Keratinocyte (primary cell): ENCODE data around the gene UNC13A. TPM values are rescaled to one million over a fixed set of nuclear protein-coding genes. Genes with fewer than 3 reads are reported as not detected.

Experiments
- DNase-seq: peaks from one replicate; pipeline ENCODE4 v3.0.0-alpha.2; 2011; ENCODE audit warnings: low read depth, missing footprints, low spot score
- FAIRE-seq: peaks from 2 replicates; lab custom pipeline; 2011; peaks lifted over from hg19 to GRCh38; lab: Jason Lieb, UNC
- H2AFZ ChIP-seq: 2 replicates; pipeline ENCODE4 v1.6.0; 2012; ENCODE audit warnings: low read length, control low read depth, inconsistent platforms; ENCODE audit not compliant: control insufficient read depth
- H3K27ac ChIP-seq: 2 replicates; pipeline ENCODE4 v1.5.1; 2011; ENCODE audit warnings: low read length; ENCODE audit not compliant: control insufficient read depth, insufficient read depth
- H3K27me3 ChIP-seq: 3 replicates; pipeline ENCODE4 v1.6.0; 2011; ENCODE audit warnings: low read length; ENCODE audit not compliant: control insufficient read depth, insufficient read depth; ENCODE audit errors: extremely low read depth
- H3K36me3 ChIP-seq, 2 experiments: 2 replicates in 1 of 2; 3 replicates in 1 of 2; pipeline ENCODE4 v1.5.1; 2011; ENCODE audit warnings: low read length in 2 of 2, mild to moderate bottlenecking in 1 of 2; ENCODE audit not compliant: control insufficient read depth in 2 of 2, insufficient read depth in 2 of 2; ENCODE audit errors: extremely low read depth in 1 of 2
- H3K4me1 ChIP-seq: 3 replicates; pipeline ENCODE4 v1.5.1; 2011; ENCODE audit warnings: low read length; ENCODE audit not compliant: control insufficient read depth, insufficient read depth; ENCODE audit errors: extremely low read depth
- H3K4me2 ChIP-seq: 3 replicates; pipeline ENCODE4 v1.6.0; 2011; ENCODE audit warnings: low read depth, low read length; ENCODE audit not compliant: control insufficient read depth, insufficient read depth; ENCODE audit errors: extremely low read depth
- H3K4me3 ChIP-seq, 3 experiments: fragments of 200-600 bp in 1 of 3; sonication (generic) in 1 of 3; 2 replicates in 2 of 3; 3 replicates in 1 of 3; pipeline ENCODE4 v1.5.1; 2011 to 2016; ENCODE audit warnings: low read length in 3 of 3, mild to moderate bottlenecking in 3 of 3, control low read depth in 2 of 3, inconsistent platforms in 1 of 3, low read depth in 1 of 3, mixed read lengths in 1 of 3, mixed run types in 1 of 3, moderate library complexity in 1 of 3; ENCODE audit not compliant: control insufficient read depth in 2 of 3, insufficient read depth in 2 of 3; ENCODE audit errors: extremely low read depth in 1 of 3
- H3K79me2 ChIP-seq: 2 replicates; pipeline ENCODE4 v1.6.0; 2012; ENCODE audit warnings: low read length; ENCODE audit not compliant: control insufficient read depth, insufficient read depth
- H3K9ac ChIP-seq: 3 replicates; pipeline ENCODE4 v1.6.0; 2011; ENCODE audit warnings: low read length; ENCODE audit not compliant: control insufficient read depth, insufficient read depth; ENCODE audit errors: extremely low read depth
- H3K9me1 ChIP-seq: 3 replicates; pipeline ENCODE4 v1.6.0; 2011; ENCODE audit warnings: low read length; ENCODE audit not compliant: control insufficient read depth, insufficient read depth; ENCODE audit errors: extremely low read depth
- H3K9me3 ChIP-seq: 2 replicates; pipeline ENCODE4 v1.5.1; 2012; ENCODE audit warnings: low read depth, low read length; ENCODE audit not compliant: control insufficient read depth
- H4K20me1 ChIP-seq: 3 replicates; pipeline ENCODE4 v1.6.0; 2011; ENCODE audit warnings: low read length; ENCODE audit not compliant: control insufficient read depth, insufficient read depth; ENCODE audit errors: extremely low read depth
- EZH2 ChIP-seq: IDR thresholded peaks from one replicate; pipeline ENCODE4 v1.6.1; 2012; ENCODE audit warnings: inconsistent platforms, mild to moderate bottlenecking, low read length, moderate library complexity
- dilution Hi-C: fragments of 300-500 bp; cut with MboI; formaldehyde crosslinking; loops from one replicate; pipeline ENCODE4 v1.7.0; 2020; ENCODE audit warnings: low sequenced_read_pairs; ENCODE audit not compliant: extremely low pct_ligation_motif_present
- polyA plus RNA-seq, 5 experiments: library from polyadenylated mRNA; depleted of rRNA in 3 of 5; stranded (reverse) in 3 of 5; stranded (forward) in 1 of 5; unstranded in 1 of 5; fragments of >200 nt; gene quantifications; 1 replicate in 1 of 5; 2 replicates in 3 of 5; 3 replicates in 1 of 5; pipeline versions ENCODE4 v1.2.1 to v1.2.3, GENCODE V29; 2011 to 2012; ENCODE audit warnings: missing spikeins in 2 of 5, low read depth in 1 of 5, low replicate concordance in 1 of 5
- TF ChIP-seq, protein P1 (sequence below), 3 experiments: IDR thresholded peaks in 1 of 3; conservative IDR thresholded peaks in 1 of 3; optimal IDR thresholded peaks in 1 of 3; 2 replicates in 2 of 3; 3 replicates in 1 of 3; pipeline versions ENCODE3 to v1.5.1; 2011; ENCODE audit warnings: low read length in 3 of 3, mild to moderate bottlenecking in 3 of 3, moderate library complexity in 2 of 3, control low read depth in 1 of 3, inconsistent platforms in 1 of 3; ENCODE audit not compliant: insufficient read depth in 2 of 3; ENCODE audit errors: extremely low read depth in 1 of 3

The UNC13A gene
- polyA plus RNA-seq, 1 donor (not counting 4 experiments of a cell fraction or from before 2014, with no cell fraction given): under 0.01 TPM

DNA sequence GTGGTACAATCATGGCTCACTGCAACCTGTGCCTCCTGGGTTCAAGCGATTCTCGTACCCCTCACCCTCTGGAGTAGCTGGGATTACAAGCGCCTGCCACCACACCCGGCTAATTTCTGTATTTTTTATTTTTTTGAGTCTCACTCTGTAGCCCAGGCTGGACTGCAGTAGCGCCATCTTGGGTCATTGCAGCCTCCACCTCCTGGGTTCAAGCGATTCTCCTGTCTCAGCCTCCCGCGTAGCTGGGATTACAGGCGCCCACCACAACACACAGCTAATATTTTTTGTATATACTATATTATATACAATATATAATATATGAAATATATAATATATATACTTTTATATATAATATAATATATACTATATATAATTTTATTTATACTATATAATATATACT is 80.2 kb downstream of the UNC13A start:
- DNase-seq: no peak
- H2AFZ ChIP-seq: no peak overlapping the region
- H3K4me3 ChIP-seq: no peak overlapping the region
- no peaks in the 10 kb centered on the region for H3K9me1 ChIP-seq
- H3K4me2 ChIP-seq: no peak overlapping the region
- H3K36me3 ChIP-seq: no peaks in the 10 kb centered on the region
- H4K20me1 ChIP-seq: no peaks in the 10 kb centered on the region
- peaks cover 11% of the 10 kb centered on the region for H3K27me3 ChIP-seq
- H3K4me1 ChIP-seq: no peaks in the 10 kb centered on the region
- no peak overlapping the region for H3K9ac ChIP-seq
- dilution Hi-C loops: no loop called here
- no peak for TF ChIP-seq EZH2
- TF ChIP-seq, protein P1, sequence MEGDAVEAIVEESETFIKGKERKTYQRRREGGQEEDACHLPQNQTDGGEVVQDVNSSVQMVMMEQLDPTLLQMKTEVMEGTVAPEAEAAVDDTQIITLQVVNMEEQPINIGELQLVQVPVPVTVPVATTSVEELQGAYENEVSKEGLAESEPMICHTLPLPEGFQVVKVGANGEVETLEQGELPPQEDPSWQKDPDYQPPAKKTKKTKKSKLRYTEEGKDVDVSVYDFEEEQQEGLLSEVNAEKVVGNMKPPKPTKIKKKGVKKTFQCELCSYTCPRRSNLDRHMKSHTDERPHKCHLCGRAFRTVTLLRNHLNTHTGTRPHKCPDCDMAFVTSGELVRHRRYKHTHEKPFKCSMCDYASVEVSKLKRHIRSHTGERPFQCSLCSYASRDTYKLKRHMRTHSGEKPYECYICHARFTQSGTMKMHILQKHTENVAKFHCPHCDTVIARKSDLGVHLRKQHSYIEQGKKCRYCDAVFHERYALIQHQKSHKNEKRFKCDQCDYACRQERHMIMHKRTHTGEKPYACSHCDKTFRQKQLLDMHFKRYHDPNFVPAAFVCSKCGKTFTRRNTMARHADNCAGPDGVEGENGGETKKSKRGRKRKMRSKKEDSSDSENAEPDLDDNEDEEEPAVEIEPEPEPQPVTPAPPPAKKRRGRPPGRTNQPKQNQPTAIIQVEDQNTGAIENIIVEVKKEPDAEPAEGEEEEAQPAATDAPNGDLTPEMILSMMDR (optimal IDR thresholded peaks at IDR 0.05 in 1 of 3, IDR thresholded peaks at IDR 0.05 in 1 of 3, conservative IDR thresholded peaks at IDR 0.05 in 1 of 3; ENCODE audit: extremely low read depth in 1 of 3, insufficient read depth in 2 of 3, low read length in 3 of 3): no peak
- H3K79me2 ChIP-seq: no peaks in the 10 kb centered on the region
- no peak overlapping the region for H3K27ac ChIP-seq
- H3K9me3 ChIP-seq: no peaks in the 10 kb centered on the region
- no peak for FAIRE-seq

DNA sequence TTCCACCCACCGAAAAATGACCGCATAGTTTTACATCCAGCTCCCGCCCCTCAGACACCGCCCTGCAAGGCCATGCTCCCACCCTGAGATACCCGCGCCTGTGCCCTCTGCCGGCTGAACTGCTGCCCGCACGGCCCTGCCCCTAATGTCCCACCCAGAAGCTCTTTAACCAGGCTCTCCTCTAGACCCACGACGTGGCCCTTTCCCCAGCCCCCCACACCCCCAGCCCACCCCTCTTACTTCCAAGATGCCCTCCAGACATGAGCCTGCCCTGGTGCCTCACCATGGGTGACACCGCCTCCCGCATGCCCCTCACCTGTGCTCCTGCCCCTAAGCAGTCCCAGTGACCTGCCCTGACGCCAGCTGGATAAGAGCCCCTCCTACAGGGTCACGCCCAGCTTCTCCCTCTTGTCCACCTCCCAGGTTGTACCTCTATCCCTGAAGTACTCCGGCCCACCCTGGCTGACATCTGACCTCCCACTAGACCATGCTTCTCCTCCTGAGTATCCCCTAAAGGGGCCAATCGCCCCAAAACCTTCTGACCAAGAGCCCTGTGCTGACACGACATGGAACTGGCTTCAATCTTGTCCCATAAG is 81.5 kb downstream of the UNC13A start:
- DNase-seq: no peak
- H3K4me3 ChIP-seq: peak overlapping the region in 1 of 3 experiments; percentile 27
- H3K9ac ChIP-seq: no peak overlapping the region
- H3K9me3 ChIP-seq: no peaks in the 10 kb centered on the region
- no peaks in the 10 kb centered on the region for H4K20me1 ChIP-seq
- no peaks in the 10 kb centered on the region for H3K9me1 ChIP-seq
- H3K36me3 ChIP-seq: no peaks in the 10 kb centered on the region
- H3K4me1 ChIP-seq: no peaks in the 10 kb centered on the region
- no peak for FAIRE-seq
- H3K79me2 ChIP-seq: no peaks in the 10 kb centered on the region
- dilution Hi-C loops: no loop called here
- no peak overlapping the region for H2AFZ ChIP-seq
- no peak overlapping the region for H3K27ac ChIP-seq
- peak overlapping the region; percentile 22 for H3K4me2 ChIP-seq
- no peak for TF ChIP-seq EZH2
- TF ChIP-seq, protein P1 (optimal IDR thresholded peaks at IDR 0.05 in 1 of 3, IDR thresholded peaks at IDR 0.05 in 1 of 3, conservative IDR thresholded peaks at IDR 0.05 in 1 of 3; ENCODE audit: extremely low read depth in 1 of 3, insufficient read depth in 2 of 3, low read length in 3 of 3): no peak
- H3K27me3 ChIP-seq: peaks cover 11% of the 10 kb centered on the region
